H1 (cell line): ENCODE results near the gene MEF2A. TPM values are rescaled to one million over a fixed set of nuclear protein-coding genes. Genes with fewer than 3 reads are reported as not detected.

ENCODE experiments used
- CEBPB ChIP-seq: IDR thresholded peaks from 2 replicates; pipeline ENCODE4 v1.6.1; 2012; ENCODE audit warnings: low read depth, low read length
- CHD7 ChIP-seq: fragments of 300-600 bp; sonication (generic); IDR thresholded peaks from 2 replicates; pipeline ENCODE4 v1.7.1; 2012; ENCODE audit warnings: low read length, moderate library complexity, mild to moderate bottlenecking, inconsistent platforms; ENCODE audit not compliant: insufficient replicate concordance
- MAX ChIP-seq: IDR thresholded peaks from 2 replicates; pipeline ENCODE4 v1.6.1; 2012; ENCODE audit warnings: inconsistent platforms
- NANOG ChIP-seq: IDR thresholded peaks from 2 replicates; pipeline ENCODE4 v1.6.1; 2011; ENCODE audit warnings: low read length, low read depth, mild to moderate bottlenecking, inconsistent platforms; ENCODE audit not compliant: insufficient read depth, poor library complexity, severe bottlenecking
- PHF8 ChIP-seq: fragments of 200-600 bp; sonication (generic); conservative IDR thresholded peaks from 2 replicates; pipeline ENCODE4 v1.7.1; 2012; ENCODE audit warnings: low read depth, mild to moderate bottlenecking, inconsistent platforms, low read length, moderate library complexity
- SAP30 ChIP-seq: fragments of 300-600 bp; sonication (generic); IDR thresholded peaks from 2 replicates; pipeline ENCODE4 v1.7.1; 2012; ENCODE audit warnings: low read length, moderate library complexity, mild to moderate bottlenecking, inconsistent platforms; ENCODE audit not compliant: insufficient read depth, insufficient replicate concordance
- polyA plus RNA-seq, 7 experiments: library from polyadenylated mRNA; depleted of rRNA in 3 of 7; stranded (reverse) in 5 of 7; unstranded in 2 of 7; fragments of >200 nt in 5 of 7; fragments of 200-250 nt in 2 of 7; gene quantifications; 1 replicate in 5 of 7; 2 replicates in 1 of 7; 4 replicates in 1 of 7; pipeline versions ENCODE4 v1.2.1 to v1.2.3, GENCODE V29; 2011 to 2013; ENCODE audit warnings: missing spikeins in 2 of 7, mixed read lengths in 2 of 7
- total RNA-seq: library from RNA; stranded (reverse); fragmentation: NEBNext Ultra II Directional; extraction: Animal tissue kit (Norgen Biotek cat#: 25700); gene quantifications from 2 replicates; pipeline ENCODE4 v1.2.1, GENCODE V29; 2021

MEF2A gene
- total and polyA plus RNA-seq, 2 of the 8 experiments (the other 6 are each of a cell fraction or from before 2014, with no cell fraction given), result 15.6 to 22.5 TPM

DNA sequence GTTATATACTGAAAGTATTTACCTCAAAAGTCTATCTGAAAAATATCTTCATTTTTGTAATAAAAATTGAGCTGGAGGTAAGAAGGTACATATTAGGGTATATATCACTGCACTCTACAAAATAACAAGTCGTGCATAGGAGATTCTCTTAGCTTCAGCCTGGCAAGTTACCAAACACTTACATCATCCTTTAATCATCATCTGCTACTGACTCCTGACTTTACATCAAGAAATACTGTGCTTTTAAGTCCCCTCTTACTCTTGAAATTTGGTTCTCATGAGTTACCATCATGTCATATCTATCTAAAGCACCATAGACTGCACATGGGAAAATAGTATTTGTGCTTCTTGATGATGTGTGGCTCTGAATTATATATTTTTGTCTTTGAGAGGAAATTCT, 116.7 kb downstream of the MEF2A start (continued):
- TF ChIP-seq CHD7 (no peak), SAP30 (no peak), NANOG (no peak), CEBPB (no peak), PHF8 (no peak), MAX (no peak)
